Ovary (tissue), 9 donors: ENCODE data around the gene KLF13. TPM values are rescaled to one million over a fixed set of nuclear protein-coding genes. Genes with fewer than 3 reads are reported as not detected.
A peak's percentile ranks its signal among the peaks of the same experiment; 100 is the strongest.

Source experiments
- DNase-seq, 5 donors: peaks; one replicate each; pipeline ENCODE4 v3.0.0-alpha.2; 2019 to 2020
- H3K27ac ChIP-seq, 2 donors: fragments of 200-600 bp; one replicate each; pipeline versions ENCODE4 v1.5.1 to v1.8.0; 2019 to 2022
- H3K27me3 ChIP-seq: fragments of 200-600 bp; one replicate; pipeline ENCODE4 v1.8.0; 2022
- H3K36me3 ChIP-seq: fragments of 200-600 bp; sonication (generic); one replicate; pipeline ENCODE4 v1.5.1; 2019
- H3K4me1 ChIP-seq: one replicate; pipeline ENCODE4 v1.8.1; 2013; ENCODE audit warnings: mild to moderate bottlenecking, moderate library complexity; ENCODE audit not compliant: insufficient read depth
- H3K4me3 ChIP-seq: fragments of 200-600 bp; sonication (generic); one replicate; pipeline ENCODE4 v1.5.1; 2017
- H3K9me3 ChIP-seq, 2 donors: fragments of 200-600 bp in 1 of 2; sonication (generic) in 1 of 2; one replicate each; pipeline versions ENCODE4 v1.5.1 to v1.8.1; 2013 to 2019; ENCODE audit warnings: mild to moderate bottlenecking in 1 of 2, moderate library complexity in 1 of 2
- EP300 ChIP-seq: sonication (generic); formaldehyde crosslinking; IDR thresholded peaks from one replicate; pipeline ENCODE4 v1.6.1; 2017; ENCODE audit warnings: antibody characterized with exemption
- POLR2A ChIP-seq: fragments of 450-650 bp; IDR thresholded peaks from one replicate; pipeline ENCODE4 v1.6.1; 2017; ENCODE audit warnings: antibody characterized with exemption, mild to moderate bottlenecking, moderate library complexity
- WGBS, 3 donors: extraction: QIAGEN DNeasy Blood & Tissue Kit in 1 of 3; methylation state at CpG; one replicate each; pipeline versions ENCODE4 v1.1.5 to v1.1.7; 2013 to 2017; 5-methylcytosine and 5-hydroxymethylcytosine counted together
- intact Hi-C, 4 donors: fragments of 100-400 bp; cut with DNase I; formaldehyde crosslinking; loops; one replicate each; pipeline versions ENCODE4 v1.11.0 to v1.15.1; 2022 to 2023
- polyA plus RNA-seq, 2 donors: library from polyadenylated mRNA; stranded (reverse); fragments of 200-250 nt in 1 of 2; fragments of 350-450 nt in 1 of 2; fragmentation: Illumina TruSeq in 1 of 2; extraction: RNeasy Lipid Tissue Mini Kit (QIAGEN cat#74804) in 1 of 2; gene quantifications; one replicate each; pipeline ENCODE4 v1.2.3, GENCODE V29; 2013 to 2014
- total RNA-seq, 7 donors: library from RNA; depleted of rRNA in 2 of 7; stranded (reverse); fragments of >200 nt in 2 of 7; fragmentation: NEBNext Ultra II Directional in 3 of 7; extraction: Animal tissue kit (Norgen Biotek cat#: 25700) in 3 of 7; gene quantifications; one replicate each; pipeline versions ENCODE4 v1.1.0 to v1.2.4, GENCODE V29; 2016 to 2023
- TF ChIP-seq, protein P1 (sequence below), 3 donors: fragments of 450-650 bp in 2 of 3; fragments of 200-600 bp in 1 of 3; IDR thresholded peaks; one replicate each; pipeline versions ENCODE4 v1.5.1 to v1.8.0; 2016 to 2022; ENCODE audit warnings: antibody characterized with exemption in 3 of 3, mild to moderate bottlenecking in 1 of 3
- donor health status: DM: no; HTN: no; CAD: no; lungs with moderate emphysema.
- donor health status: DM: no; HTN: no; CAD: no.
- donor health status: Bipolar disorder and iron deficiency.
- donor health status: DM: yes; HTN: yes; CAD: no.
- donor health status: DM: no; HTN: no; CAD: no.
- donor health status: DM: yes; HTN: yes; CAD: no.

The KLF13 gene
- total and polyA plus RNA-seq, 9 donors: 14.8 to 58.2 (median 36.0) TPM

DNA sequence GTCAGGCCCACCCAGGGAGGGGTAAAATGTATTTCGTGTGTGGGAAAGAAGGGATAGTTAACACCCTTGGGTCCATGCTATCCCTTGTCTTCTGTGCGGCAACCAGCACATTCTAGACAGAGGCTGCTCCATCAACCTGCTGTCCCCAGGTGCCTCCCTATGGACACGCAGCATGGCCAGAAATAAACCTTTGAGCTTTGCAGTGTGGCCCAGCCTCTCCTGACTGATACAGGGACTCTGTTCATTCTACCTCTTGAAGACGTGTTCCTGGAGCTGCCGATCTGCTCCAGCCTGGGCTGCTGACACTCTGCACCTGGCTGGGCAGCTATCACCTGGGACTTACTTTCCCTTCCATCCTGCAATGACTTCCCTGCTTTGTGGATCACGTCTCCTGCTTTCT, 4.1 kb upstream of the KLF13 start:
- Histone ChIP-seq H3K27ac (no peak overlapping the region), H3K4me3 (no peak overlapping the region), H3K36me3 (no peaks in the 10 kb centered on the region), H3K9me3 (no peaks in the 10 kb centered on the region), H3K27me3 (no peaks in the 10 kb centered on the region), H3K4me1 (peaks cover 3% of the 10 kb centered on the region)
- TF ChIP-seq, protein P1, sequence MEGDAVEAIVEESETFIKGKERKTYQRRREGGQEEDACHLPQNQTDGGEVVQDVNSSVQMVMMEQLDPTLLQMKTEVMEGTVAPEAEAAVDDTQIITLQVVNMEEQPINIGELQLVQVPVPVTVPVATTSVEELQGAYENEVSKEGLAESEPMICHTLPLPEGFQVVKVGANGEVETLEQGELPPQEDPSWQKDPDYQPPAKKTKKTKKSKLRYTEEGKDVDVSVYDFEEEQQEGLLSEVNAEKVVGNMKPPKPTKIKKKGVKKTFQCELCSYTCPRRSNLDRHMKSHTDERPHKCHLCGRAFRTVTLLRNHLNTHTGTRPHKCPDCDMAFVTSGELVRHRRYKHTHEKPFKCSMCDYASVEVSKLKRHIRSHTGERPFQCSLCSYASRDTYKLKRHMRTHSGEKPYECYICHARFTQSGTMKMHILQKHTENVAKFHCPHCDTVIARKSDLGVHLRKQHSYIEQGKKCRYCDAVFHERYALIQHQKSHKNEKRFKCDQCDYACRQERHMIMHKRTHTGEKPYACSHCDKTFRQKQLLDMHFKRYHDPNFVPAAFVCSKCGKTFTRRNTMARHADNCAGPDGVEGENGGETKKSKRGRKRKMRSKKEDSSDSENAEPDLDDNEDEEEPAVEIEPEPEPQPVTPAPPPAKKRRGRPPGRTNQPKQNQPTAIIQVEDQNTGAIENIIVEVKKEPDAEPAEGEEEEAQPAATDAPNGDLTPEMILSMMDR (IDR thresholded peaks at IDR 0.05): no peak
- TF ChIP-seq EP300 (no peak), POLR2A (no peak)
- intact Hi-C loops: loop anchor here in 1 of 4 donors (10.0 kb wide), 1 partner anchor 112 kb away; no protein-coding TSS in a partner anchor
- 63 to 75% (median 72%) methylated on average over 6 of the region's 6 CpGs for WGBS, 3 donors
- DNase-seq: no peak

DNA sequence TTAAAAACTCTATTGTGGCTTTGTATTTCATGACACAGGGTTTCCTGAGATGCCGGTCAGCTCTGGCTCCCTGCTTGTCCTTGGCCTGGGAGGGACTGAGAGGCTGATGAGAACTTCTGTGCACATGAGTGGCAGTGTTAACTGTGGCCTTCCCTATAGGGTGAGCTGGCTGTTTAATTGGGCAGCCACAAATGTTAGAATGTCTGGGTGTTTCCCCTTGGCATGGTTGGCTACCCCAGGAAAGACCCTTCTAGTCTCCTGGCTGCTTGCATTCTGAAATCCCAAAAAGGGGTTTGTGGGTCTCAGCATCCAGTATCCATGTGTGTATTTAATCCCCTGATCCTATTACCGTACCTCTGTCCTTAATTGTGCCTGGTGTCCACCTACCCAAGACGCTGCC, 3.0 kb upstream of the KLF13 start:
- DNase-seq: no peak
- H3K9me3 ChIP-seq: no peaks in the 10 kb centered on the region
- WGBS, 3 donors: 77 to 83% (median 82%) methylated on average over 3 of the region's 3 CpGs
- no peak overlapping the region for H3K4me3 ChIP-seq
- H3K36me3 ChIP-seq: no peaks in the 10 kb centered on the region
- H3K27me3 ChIP-seq: no peaks in the 10 kb centered on the region
- intact Hi-C loops: loop anchor here in 1 of 4 donors (10.0 kb wide), 1 partner anchor 111 kb away; no protein-coding TSS in a partner anchor
- TF ChIP-seq, protein P1 (IDR thresholded peaks at IDR 0.05): no peak
- TF ChIP-seq EP300: no peak
- no peak for TF ChIP-seq POLR2A
- H3K27ac ChIP-seq: no peak overlapping the region
- H3K4me1 ChIP-seq: peaks cover 3% of the 10 kb centered on the region

DNA sequence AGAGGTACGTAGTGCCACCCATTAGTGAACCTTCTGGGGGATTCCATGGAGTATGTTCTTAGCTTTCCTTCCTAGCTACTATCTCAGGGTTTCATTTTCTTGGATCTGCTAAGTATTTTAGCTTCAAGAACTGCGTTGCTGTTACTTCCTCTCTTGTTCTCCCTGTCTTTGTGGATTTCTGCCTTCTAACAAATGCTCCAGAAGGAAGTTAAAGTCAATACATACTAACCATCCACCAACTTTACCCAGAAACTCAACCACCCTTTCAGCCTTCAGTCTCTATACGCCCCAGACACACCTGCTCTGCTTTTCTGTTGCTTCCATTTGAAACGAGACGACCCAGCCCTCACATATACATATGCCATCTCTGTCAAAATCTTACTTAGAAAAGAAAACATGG, 2.4 kb upstream of the KLF13 start:
- no peak for TF ChIP-seq EP300
- no peak for TF ChIP-seq POLR2A
- TF ChIP-seq, protein P1 (IDR thresholded peaks at IDR 0.05): no peak
- 65 to 68% (median 68%) methylated on average over 5 of the region's 5 CpGs for WGBS, 3 donors
- no peaks in the 10 kb centered on the region for H3K36me3 ChIP-seq
- H3K9me3 ChIP-seq: no peaks in the 10 kb centered on the region
- H3K4me3 ChIP-seq: no peak overlapping the region
- DNase-seq: no peak
- no peaks in the 10 kb centered on the region for H3K27me3 ChIP-seq
- peaks cover 6% of the 10 kb centered on the region for H3K4me1 ChIP-seq
- intact Hi-C loops: loop anchor here in 1 of 4 donors (10.0 kb wide), 1 partner anchor 111 kb away; no protein-coding TSS in a partner anchor
- no peak overlapping the region for H3K27ac ChIP-seq

DNA sequence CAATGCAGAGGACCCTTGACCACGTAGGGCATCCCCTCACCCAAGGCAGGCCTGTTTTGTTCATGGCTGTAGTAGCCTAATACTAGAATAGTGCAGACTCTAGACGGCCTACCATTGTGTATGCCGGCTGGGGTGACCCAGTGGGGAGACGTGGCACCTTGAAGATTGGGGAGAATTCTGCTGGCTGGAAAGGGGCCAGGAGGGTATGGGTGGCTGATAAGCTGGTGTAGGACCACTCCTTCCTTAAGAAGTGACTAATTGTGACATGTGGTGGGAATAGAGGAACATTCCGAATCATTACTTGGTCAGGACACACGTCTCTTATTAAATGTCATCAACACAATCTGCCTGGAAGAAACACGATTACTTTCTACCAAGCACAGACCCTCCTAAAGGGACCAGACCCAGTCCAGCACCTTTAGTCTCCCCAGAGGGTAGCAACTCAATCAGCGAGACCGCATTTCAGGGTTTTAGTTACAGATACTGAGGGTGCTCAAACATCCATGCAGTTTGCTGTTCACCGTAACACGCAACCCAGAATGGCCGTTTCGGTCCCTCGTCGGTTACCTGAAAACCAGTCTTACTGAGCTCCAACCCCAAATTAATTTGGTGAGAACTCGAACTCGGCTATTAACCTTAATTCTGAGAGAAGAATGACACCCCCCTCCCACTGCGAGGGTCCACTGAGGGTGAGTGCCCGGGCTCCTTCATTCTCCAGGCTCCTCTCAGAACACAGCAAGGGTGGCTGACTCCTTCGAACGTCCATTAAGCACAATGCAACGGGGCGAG, 1.6 kb upstream of the KLF13 start:
- Histone ChIP-seq H3K9me3 (no peaks in the 10 kb centered on the region), H3K4me1 (peaks cover 6% of the 10 kb centered on the region), H3K27ac (peak overlapping the region; percentile 96 to 97), H3K27me3 (no peaks in the 10 kb centered on the region), H3K36me3 (no peaks in the 10 kb centered on the region), H3K4me3 (peak overlapping the region; percentile 50)
- intact Hi-C loops: loop anchor here in 3 of 4 donors (5.0 to 10.0 kb wide), 3 partner anchors 42 to 162 kb away; no protein-coding TSS in a partner anchor
- peak in 3 of 5 donors; percentile 48 to 56 (median 50) for DNase-seq
- TF ChIP-seq, protein P1 (IDR thresholded peaks at IDR 0.05): no peak
- no peak for TF ChIP-seq POLR2A
- WGBS, 3 donors: 60 to 63% (median 63%) methylated on average over 23 of the region's 23 CpGs
